IMR-90 (cell line): Measurements from ENCODE around the gene OR6C2. TPM values are rescaled to one million over a fixed set of nuclear protein-coding genes. Genes with fewer than 3 reads are reported as not detected.

Experiments used
- ATAC-seq: fragments of 200-7000 bp; cut with Tn5 transposase; 2 replicates; pipeline ENCODE4 v1.9.1; 2020; ENCODE audit warnings: low read depth, mild to moderate bottlenecking, moderate library complexity
- BruUV-seq: library from RNA; stranded (reverse); fragments of 400-500 nt; replicated peaks from 2 replicates; lab custom pipeline; 2021; lab: Mats Ljungman, UMichigan
- CTCF ChIA-PET: fragments of 300-600 bp; formaldehyde crosslinking; extraction: SDS; loops from one replicate; lab custom pipeline; 2021; ENCODE audit warnings: antibody characterized with exemption; lab: Yijun Ruan, JAX
- POLR2A ChIA-PET: fragments of 300-600 bp; sonication (Branson Sonifier 250); formaldehyde crosslinking; loops from one replicate; lab custom pipeline; 2022; ENCODE audit warnings: antibody characterized with exemption; ENCODE audit not compliant: unreplicated experiment; lab: Charles Lee
- DNase-seq: peaks from one replicate; pipeline ENCODE4 v3.0.0; 2013
- H2AFZ ChIP-seq: replicated peaks from 2 replicates; pipeline ENCODE3; 2013; ENCODE audit warnings: low read length, mild to moderate bottlenecking; ENCODE audit not compliant: poor library complexity
- H2AK5ac ChIP-seq: 2 replicates; pipeline ENCODE4 v1.6.1; 2013; ENCODE audit warnings: low read depth, low read length, inconsistent platforms
- H2AK9ac ChIP-seq: replicated peaks from 2 replicates; pipeline ENCODE3; 2013; ENCODE audit warnings: mild to moderate bottlenecking, low read depth, low read length, moderate library complexity; ENCODE audit not compliant: poor library complexity
- H2BK120ac ChIP-seq: 2 replicates; pipeline ENCODE4 v1.6.1; 2013; ENCODE audit warnings: low read depth, low read length, inconsistent platforms
- H2BK15ac ChIP-seq: 3 replicates; pipeline ENCODE4 v1.6.1; 2013; ENCODE audit warnings: low read depth, low read length, inconsistent platforms
- H2BK20ac ChIP-seq: 2 replicates; pipeline ENCODE4 v1.6.1; 2013; ENCODE audit warnings: low read depth, mild to moderate bottlenecking, inconsistent platforms, low read length, moderate library complexity
- H2BK5ac ChIP-seq: 2 replicates; pipeline ENCODE4 v1.6.1; 2013; ENCODE audit warnings: mild to moderate bottlenecking, low read depth, low read length, inconsistent platforms; ENCODE audit not compliant: poor library complexity, severe bottlenecking
- H3K14ac ChIP-seq: replicated peaks from 2 replicates; pipeline ENCODE4 v1.6.1; 2013; ENCODE audit warnings: low read depth, low read length, inconsistent platforms
- H3K18ac ChIP-seq: 2 replicates; pipeline ENCODE4 v1.6.1; 2013; ENCODE audit warnings: low read depth, low read length, control low read depth
- H3K23ac ChIP-seq: 2 replicates; pipeline ENCODE4 v1.6.1; 2013; ENCODE audit warnings: low read depth, low read length, inconsistent platforms
- H3K27ac ChIP-seq: 2 replicates; pipeline ENCODE4 v1.5.1; 2013; ENCODE audit warnings: mild to moderate bottlenecking, control low read depth, low read length; ENCODE audit not compliant: insufficient read depth
- H3K27me3 ChIP-seq: 2 replicates; pipeline ENCODE4 v1.6.1; 2013; ENCODE audit warnings: low read length; ENCODE audit not compliant: control insufficient read depth, insufficient read depth
- H3K36me3 ChIP-seq: 2 replicates; pipeline ENCODE4 v1.6.1; 2013; ENCODE audit warnings: low read length, mixed read lengths; ENCODE audit not compliant: control insufficient read depth, insufficient read depth
- H3K4ac ChIP-seq: 2 replicates; pipeline ENCODE4 v1.6.1; 2013; ENCODE audit warnings: low read depth, low read length, inconsistent platforms
- H3K4me1 ChIP-seq: 2 replicates; pipeline ENCODE4 v1.6.1; 2013; ENCODE audit warnings: low read length, mixed read lengths; ENCODE audit not compliant: control insufficient read depth, insufficient read depth
- H3K4me2 ChIP-seq: 2 replicates; pipeline ENCODE4 v1.6.1; 2013; ENCODE audit warnings: low read depth, mild to moderate bottlenecking, control low read depth, low read length, moderate library complexity
- H3K4me3 ChIP-seq: 2 replicates; pipeline ENCODE4 v1.5.1; 2013; ENCODE audit warnings: low read depth, mild to moderate bottlenecking, control low read depth, low read length, moderate library complexity; ENCODE audit not compliant: insufficient read depth
- H3K56ac ChIP-seq: 2 replicates; pipeline ENCODE4 v1.6.1; 2013; ENCODE audit warnings: low read length, inconsistent platforms; ENCODE audit not compliant: insufficient read depth; ENCODE audit errors: extremely low read depth
- H3K79me1 ChIP-seq, 2 experiments: 2 replicates each; pipeline ENCODE4 v1.6.1; 2013; ENCODE audit warnings: low read length in 2 of 2, inconsistent platforms in 1 of 2, low read depth in 1 of 2
- H3K9ac ChIP-seq: 2 replicates; pipeline ENCODE4 v1.6.1; 2013; ENCODE audit warnings: low read depth, low read length, control low read depth
- H3K9me1 ChIP-seq: 2 replicates; pipeline ENCODE4 v1.6.1; 2013; ENCODE audit warnings: low read length, inconsistent platforms; ENCODE audit not compliant: insufficient read depth
- H3K9me3 ChIP-seq: 2 replicates; pipeline ENCODE4 v1.6.1; 2013; ENCODE audit warnings: low read length; ENCODE audit not compliant: control insufficient read depth, insufficient read depth
- H4K20me1 ChIP-seq: 2 replicates; pipeline ENCODE4 v1.6.1; 2013; ENCODE audit warnings: low read length, inconsistent platforms; ENCODE audit not compliant: insufficient read depth
- H4K5ac ChIP-seq: 2 replicates; pipeline ENCODE4 v1.6.1; 2013; ENCODE audit warnings: mild to moderate bottlenecking, low read depth, low read length, control low read depth
- H4K8ac ChIP-seq, 2 experiments: 2 replicates each; pipeline ENCODE4 v1.6.1; 2013; ENCODE audit warnings: low read depth in 2 of 2, low read length in 2 of 2, control low read depth in 1 of 2, inconsistent platforms in 1 of 2
- H4K91ac ChIP-seq: 2 replicates; pipeline ENCODE4 v1.6.1; 2013; ENCODE audit warnings: low read depth, low read length, inconsistent platforms; ENCODE audit not compliant: insufficient read depth
- BHLHE40 ChIP-seq: fragments of 150-350 bp; IDR thresholded peaks from 2 replicates; pipeline ENCODE4 v1.6.1; 2016; ENCODE audit warnings: mild to moderate bottlenecking, low read depth, low read length
- CEBPB ChIP-seq: IDR thresholded peaks from 2 replicates; pipeline ENCODE4 v1.6.1; 2012; ENCODE audit warnings: low read depth, low read length, improper control_type of control experiment
- MAFK ChIP-seq: IDR thresholded peaks from 2 replicates; pipeline ENCODE4 v1.6.1; 2012; ENCODE audit warnings: low read depth, low read length, improper control_type of control experiment
- MAZ ChIP-seq: IDR thresholded peaks from 2 replicates; pipeline ENCODE4 v1.6.1; 2012; ENCODE audit warnings: low read depth, mild to moderate bottlenecking, low read length, improper control_type of control experiment, moderate library complexity, borderline replicate concordance
- MXI1 ChIP-seq: IDR thresholded peaks from 2 replicates; pipeline ENCODE4 v1.6.1; 2012; ENCODE audit warnings: low read depth, mild to moderate bottlenecking, low read length, moderate library complexity, borderline replicate concordance
- POLR2A ChIP-seq: IDR thresholded peaks from 2 replicates; pipeline ENCODE4 v1.6.1; 2012; ENCODE audit warnings: mild to moderate bottlenecking, low read depth, low read length
- RAD21 ChIP-seq: IDR thresholded peaks from 2 replicates; pipeline ENCODE4 v1.6.1; 2012; ENCODE audit warnings: low read length, improper control_type of control experiment
- RCOR1 ChIP-seq: IDR thresholded peaks from 2 replicates; pipeline ENCODE4 v1.6.1; 2012; ENCODE audit warnings: mild to moderate bottlenecking, low read length, improper control_type of control experiment; ENCODE audit not compliant: insufficient replicate concordance
- RFX5 ChIP-seq: IDR thresholded peaks from 2 replicates; pipeline ENCODE4 v1.8.0; 2012; ENCODE audit warnings: low read depth, mild to moderate bottlenecking, low read length, moderate library complexity
- WGBS, 2 experiments: methylation state at CpG; one replicate each; pipeline versions ENCODE4 v1.1.5 to v1.1.7; 2013; ENCODE audit warnings: missing lambda C conversion rate in 2 of 2; ENCODE audit not compliant: insufficient read length in 1 of 2; ENCODE audit errors: extremely low coverage in 2 of 2; 5-methylcytosine and 5-hydroxymethylcytosine counted together
- dilution Hi-C: fragments of 300-500 bp; cut with HindIII; formaldehyde crosslinking; loops from one replicate; pipeline ENCODE4 v1.14.3; 2018; ENCODE audit warnings: low sequenced_read_pairs; ENCODE audit not compliant: unreplicated experiment
- in situ Hi-C: fragments of 300-500 bp; cut with MboI; formaldehyde crosslinking; loops from 3 replicates; pipeline ENCODE4 v1.14.3; 2019; ENCODE audit warnings: low sequenced_read_pairs, inconsistent platforms, mixed read lengths
- intact Hi-C: fragments of 100-400 bp; cut with micrococcal nuclease; formaldehyde crosslinking; loops from 2 replicates; pipeline ENCODE4 v1.10.0; 2022
- polyA plus RNA-seq, 3 experiments: library from polyadenylated mRNA; depleted of rRNA; stranded (reverse); fragments of >200 nt; gene quantifications; 2 replicates each; pipeline ENCODE4 v1.2.3, GENCODE V29; 2012; ENCODE audit warnings: low replicate concordance in 1 of 3
- total RNA-seq: library from RNA; depleted of rRNA; stranded (reverse); fragments of >200 nt; gene quantifications from 2 replicates; pipeline ENCODE4 v1.2.3, GENCODE V29; 2012
- TF ChIP-seq, protein P1 (sequence below): fragments of 150-350 bp; IDR thresholded peaks from 2 replicates; pipeline ENCODE4 v1.6.1; 2016; ENCODE audit warnings: low read depth, mild to moderate bottlenecking, low read length, moderate library complexity, borderline replicate concordance
- TF ChIP-seq, protein P2 (sequence below): conservative IDR thresholded peaks from 2 replicates; pipeline ENCODE4 v1.5.1; 2012; ENCODE audit warnings: mild to moderate bottlenecking, low read depth, low read length, improper control_type of control experiment
- TF ChIP-seq, protein P3 (sequence below): fragments of 150-350 bp; IDR thresholded peaks from 2 replicates; pipeline ENCODE4 v1.6.1; 2017; ENCODE audit warnings: mild to moderate bottlenecking, antibody characterized with exemption, low read length, low read depth

OR6C2 gene
- total and polyA plus RNA-seq, 2 of the 4 experiments (the other 2 are of a cell fraction): not detected

- no peak overlapping the region for H3K4ac ChIP-seq
- no peak overlapping the region for H2BK5ac ChIP-seq
- no peak overlapping the region for H2BK120ac ChIP-seq
- dilution Hi-C loops: no loop called here
- H3K4me3 ChIP-seq: no peak overlapping the region
- H2AK9ac ChIP-seq: no peak overlapping the region
- intact Hi-C loops: no loop called here
- no peak overlapping the region for H3K56ac ChIP-seq
- no peaks in the 10 kb centered on the region for H3K27me3 ChIP-seq
- no peak overlapping the region for H2BK20ac ChIP-seq
- H4K5ac ChIP-seq: no peak overlapping the region
- H3K4me2 ChIP-seq: no peak overlapping the region
- no CpG with 5 or more reads among the region's 2 CpGs for WGBS, 2 experiments
- no peak overlapping the region for H3K14ac ChIP-seq
- H3K36me3 ChIP-seq: no peaks in the 10 kb centered on the region
- no peak overlapping the region for H3K23ac ChIP-seq
- POLR2A ChIA-PET: no interaction called here
- no peaks in the 10 kb centered on the region for H3K9me3 ChIP-seq
- no peak overlapping the region for H3K18ac ChIP-seq
- no peaks in the 10 kb centered on the region for H4K20me1 ChIP-seq
- no peaks in the 10 kb centered on the region for H3K79me1 ChIP-seq
- no peak overlapping the region for H2AFZ ChIP-seq
- H2AK5ac ChIP-seq: no peak overlapping the region
- H3K4me1 ChIP-seq: no peaks in the 10 kb centered on the region
- no peak overlapping the region for H3K27ac ChIP-seq
- H2BK15ac ChIP-seq: no peak overlapping the region
- ATAC-seq (no peak), DNase-seq (no peak)
- H3K9ac ChIP-seq: no peak overlapping the region
- no TSS peak for BruUV-seq
- no peak overlapping the region for H4K91ac ChIP-seq
- CTCF ChIA-PET: no interaction called here
- in situ Hi-C loops: no loop called here
- H3K9me1 ChIP-seq: no peaks in the 10 kb centered on the region
- TF ChIP-seq MXI1 (no peak), MAFK (no peak), POLR2A (no peak), MAZ (no peak), RAD21 (no peak), RCOR1 (no peak), RFX5 (no peak), BHLHE40 (no peak), CEBPB (no peak)
- TF ChIP-seq, protein P1, sequence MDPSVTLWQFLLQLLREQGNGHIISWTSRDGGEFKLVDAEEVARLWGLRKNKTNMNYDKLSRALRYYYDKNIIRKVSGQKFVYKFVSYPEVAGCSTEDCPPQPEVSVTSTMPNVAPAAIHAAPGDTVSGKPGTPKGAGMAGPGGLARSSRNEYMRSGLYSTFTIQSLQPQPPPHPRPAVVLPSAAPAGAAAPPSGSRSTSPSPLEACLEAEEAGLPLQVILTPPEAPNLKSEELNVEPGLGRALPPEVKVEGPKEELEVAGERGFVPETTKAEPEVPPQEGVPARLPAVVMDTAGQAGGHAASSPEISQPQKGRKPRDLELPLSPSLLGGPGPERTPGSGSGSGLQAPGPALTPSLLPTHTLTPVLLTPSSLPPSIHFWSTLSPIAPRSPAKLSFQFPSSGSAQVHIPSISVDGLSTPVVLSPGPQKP: no peak
- TF ChIP-seq, protein P2, sequence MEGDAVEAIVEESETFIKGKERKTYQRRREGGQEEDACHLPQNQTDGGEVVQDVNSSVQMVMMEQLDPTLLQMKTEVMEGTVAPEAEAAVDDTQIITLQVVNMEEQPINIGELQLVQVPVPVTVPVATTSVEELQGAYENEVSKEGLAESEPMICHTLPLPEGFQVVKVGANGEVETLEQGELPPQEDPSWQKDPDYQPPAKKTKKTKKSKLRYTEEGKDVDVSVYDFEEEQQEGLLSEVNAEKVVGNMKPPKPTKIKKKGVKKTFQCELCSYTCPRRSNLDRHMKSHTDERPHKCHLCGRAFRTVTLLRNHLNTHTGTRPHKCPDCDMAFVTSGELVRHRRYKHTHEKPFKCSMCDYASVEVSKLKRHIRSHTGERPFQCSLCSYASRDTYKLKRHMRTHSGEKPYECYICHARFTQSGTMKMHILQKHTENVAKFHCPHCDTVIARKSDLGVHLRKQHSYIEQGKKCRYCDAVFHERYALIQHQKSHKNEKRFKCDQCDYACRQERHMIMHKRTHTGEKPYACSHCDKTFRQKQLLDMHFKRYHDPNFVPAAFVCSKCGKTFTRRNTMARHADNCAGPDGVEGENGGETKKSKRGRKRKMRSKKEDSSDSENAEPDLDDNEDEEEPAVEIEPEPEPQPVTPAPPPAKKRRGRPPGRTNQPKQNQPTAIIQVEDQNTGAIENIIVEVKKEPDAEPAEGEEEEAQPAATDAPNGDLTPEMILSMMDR: no peak
- TF ChIP-seq, protein P3, sequence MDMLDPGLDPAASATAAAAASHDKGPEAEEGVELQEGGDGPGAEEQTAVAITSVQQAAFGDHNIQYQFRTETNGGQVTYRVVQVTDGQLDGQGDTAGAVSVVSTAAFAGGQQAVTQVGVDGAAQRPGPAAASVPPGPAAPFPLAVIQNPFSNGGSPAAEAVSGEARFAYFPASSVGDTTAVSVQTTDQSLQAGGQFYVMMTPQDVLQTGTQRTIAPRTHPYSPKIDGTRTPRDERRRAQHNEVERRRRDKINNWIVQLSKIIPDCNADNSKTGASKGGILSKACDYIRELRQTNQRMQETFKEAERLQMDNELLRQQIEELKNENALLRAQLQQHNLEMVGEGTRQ: no peak
- H4K8ac ChIP-seq: no peak overlapping the region
Observed at GRCh38 chr12:55501601-55502000, 57.7 kb downstream of the OR6C2 start.
